GM23338 (cell line): ENCODE measurements around the gene SLC39A7. TPM values are rescaled to one million over a fixed set of nuclear protein-coding genes. Genes with fewer than 3 reads are reported as not detected.

Experiments used
- CREB1 ChIP-seq: fragments of 250-450 bp; sonication (Bioruptor Pico); IDR thresholded peaks from 2 replicates; pipeline ENCODE4 v1.5.0; 2020; ENCODE audit warnings: low read depth, mild to moderate bottlenecking, moderate library complexity
- CTCF ChIP-seq, 2 experiments: fragments of 200-600 bp in 1 of 2; sonication (generic) in 1 of 2; conservative IDR thresholded peaks; 2 replicates each; pipeline versions ENCODE4 v1.5.1 to v1.6.1; 2016 to 2017; ENCODE audit warnings: antibody characterized with exemption in 2 of 2, low read depth in 2 of 2, mild to moderate bottlenecking in 2 of 2, moderate library complexity in 1 of 2
- ETS1 ChIP-seq: IDR thresholded peaks from 2 replicates; pipeline ENCODE4 v1.6.1; 2016; ENCODE audit warnings: antibody characterized with exemption
- EZH2 ChIP-seq: fragments of 200-600 bp; sonication (generic); IDR thresholded peaks from one replicate; pipeline ENCODE4 v1.8.0; 2017; ENCODE audit warnings: antibody characterized with exemption, mild to moderate bottlenecking, low read depth; ENCODE audit not compliant: unreplicated experiment
- EZH2phosphoT487 ChIP-seq: fragments of 200-600 bp; sonication (generic); IDR thresholded peaks from one replicate; pipeline ENCODE4 v1.8.1; 2018; ENCODE audit warnings: antibody characterized with exemption; ENCODE audit not compliant: unreplicated experiment
- NANOG ChIP-seq: IDR thresholded peaks from 2 replicates; pipeline ENCODE4 v1.6.1; 2016; ENCODE audit warnings: antibody characterized with exemption, borderline replicate concordance
- POLR2AphosphoS5 ChIP-seq: IDR thresholded peaks from 2 replicates; pipeline ENCODE4 v1.6.1; 2016; ENCODE audit warnings: antibody characterized with exemption, low read depth
- STAT1 ChIP-seq: IDR thresholded peaks from one replicate; pipeline ENCODE4 v1.6.1; 2016; ENCODE audit warnings: antibody characterized with exemption; ENCODE audit not compliant: unreplicated experiment
- ZNF114 ChIP-seq: fragments of 250-450 bp; sonication (Bioruptor Pico); IDR thresholded peaks from 2 replicates; pipeline ENCODE4 v1.5.0; 2020; ENCODE audit warnings: mild to moderate bottlenecking, moderate library complexity
- ZNF462 ChIP-seq: fragments of 250-450 bp; sonication (Bioruptor Pico); IDR thresholded peaks from 2 replicates; pipeline ENCODE4 v1.5.0; 2020; ENCODE audit warnings: mild to moderate bottlenecking, moderate library complexity
- polyA plus RNA-seq: library from polyadenylated mRNA; unstranded; fragments of >200 nt; fragmentation: Nextera tagmentation; extraction: Ambion mirVana; gene quantifications from 2 replicates; pipeline ENCODE4 v1.2.1, GENCODE V29; 2016
- total RNA-seq: library from RNA; depleted of rRNA; stranded (reverse); fragments of >200 nt; shearing (Covaris generic); gene quantifications from 2 replicates; pipeline ENCODE4 v1.2.3, GENCODE V29; 2014

SLC39A7 gene
- total and polyA plus RNA-seq, 2 experiments from 2014 or later = 9.0 to 75.9 TPM

- TF ChIP-seq ZNF462 (no peak), POLR2AphosphoS5 (no peak), EZH2phosphoT487 (no peak), STAT1 (no peak), CREB1 (CRISPR knock-in tag) (no peak), EZH2 (no peak), ZNF114 (no peak), ETS1 (no peak), NANOG (no peak), CTCF (conservative IDR thresholded peaks at IDR 0.05; ENCODE audit: low read depth in 2 of 2) (no peak)
Observed at GRCh38 chr6:33201147-33201545, 479 bp downstream of the SLC39A7 start (continued).
